GM19035 (cell line): Measurements from ENCODE around the gene DGKH.
A peak's percentile ranks its signal among the peaks of the same experiment; 100 is the strongest.

Experiments
- ATAC-seq: cut with Tn5 transposase; IDR thresholded peaks from one replicate; pipeline ENCODE4 v1.9.1; 2021; ENCODE audit not compliant: unreplicated experiment

DGKH gene

DNA sequence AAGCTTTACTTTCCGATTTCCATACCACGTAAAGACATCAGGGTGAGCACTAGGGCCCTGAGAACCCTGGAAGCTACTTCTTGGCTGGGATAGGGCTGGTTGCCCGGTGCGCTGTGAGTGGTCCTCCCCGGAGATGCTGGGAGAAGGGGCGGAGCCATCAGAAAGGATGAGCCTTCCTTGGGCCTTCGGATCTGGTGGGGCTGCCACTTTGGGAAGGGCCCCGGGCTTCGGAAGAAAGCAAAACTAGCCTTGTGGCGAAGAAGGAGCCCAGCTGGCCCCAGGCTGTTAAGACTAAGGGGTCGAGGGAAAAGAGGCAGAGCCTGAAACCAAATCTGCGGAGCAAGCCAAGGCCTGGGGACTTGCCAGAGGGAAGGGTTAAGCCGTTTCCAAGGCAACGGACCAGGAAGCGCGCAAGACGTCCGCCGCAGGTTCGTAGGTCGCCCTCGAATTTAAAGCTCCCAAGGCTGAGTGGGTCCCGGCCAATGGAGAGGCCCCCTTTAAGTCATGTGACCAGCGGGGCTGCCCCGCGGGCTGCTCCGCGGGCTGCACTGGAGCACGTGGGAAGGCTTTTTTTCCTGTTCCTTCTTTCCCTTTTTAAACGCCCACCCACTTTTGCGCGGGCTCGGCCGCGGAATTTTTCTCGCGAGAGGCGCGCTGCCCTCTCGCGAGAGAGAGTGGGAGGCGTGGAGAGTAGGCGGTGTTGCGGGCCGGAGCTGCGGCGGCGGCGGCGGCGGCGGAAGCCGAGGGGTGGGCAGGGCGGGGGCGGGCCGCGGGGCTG, 223.1 kb downstream of the DGKH start:
- peak; percentile 79 for ATAC-seq

DNA sequence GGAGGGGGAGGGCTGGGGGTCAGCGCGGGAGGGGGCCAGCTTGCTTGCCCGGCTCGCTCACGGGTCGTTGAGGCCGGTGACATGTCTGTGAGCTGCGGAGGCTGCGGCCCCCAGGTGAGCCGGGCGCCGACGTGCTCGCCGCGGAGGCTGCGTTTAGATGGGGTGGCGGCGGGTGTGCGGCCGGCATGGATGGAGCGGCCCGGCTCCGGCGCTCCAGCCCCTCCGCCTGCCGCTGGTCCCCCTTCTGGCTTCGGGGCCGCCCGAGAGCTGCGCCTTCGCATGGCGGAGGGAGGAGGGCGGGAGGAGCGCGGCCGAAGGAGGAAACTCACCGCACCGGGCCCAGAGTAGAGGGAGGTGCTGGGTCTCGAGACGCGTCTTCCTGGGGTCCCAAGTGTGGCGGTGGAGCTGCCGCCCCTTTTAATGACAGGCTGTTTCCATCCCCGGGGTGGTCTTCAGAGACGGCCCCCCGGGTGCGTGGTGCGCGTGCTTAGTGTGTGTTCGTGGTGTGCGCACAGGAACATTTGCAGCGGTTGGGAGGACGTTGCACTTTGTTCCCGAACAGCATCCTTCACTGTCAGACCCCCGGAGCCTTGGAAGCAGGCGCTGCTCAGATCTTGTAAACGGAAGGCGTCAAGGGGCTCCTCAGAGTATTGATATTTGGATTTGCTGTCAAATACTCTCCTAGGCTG, 223.8 kb downstream of the DGKH start, which contains the start of gene AKAP11:
Gene AKAP11, plus strand, starts transcription at position 38 of the 689 bp plus-strand sequence. CDS start 14,197 bp downstream, outside the sequence.
- peak; percentile 23 for ATAC-seq

DNA sequence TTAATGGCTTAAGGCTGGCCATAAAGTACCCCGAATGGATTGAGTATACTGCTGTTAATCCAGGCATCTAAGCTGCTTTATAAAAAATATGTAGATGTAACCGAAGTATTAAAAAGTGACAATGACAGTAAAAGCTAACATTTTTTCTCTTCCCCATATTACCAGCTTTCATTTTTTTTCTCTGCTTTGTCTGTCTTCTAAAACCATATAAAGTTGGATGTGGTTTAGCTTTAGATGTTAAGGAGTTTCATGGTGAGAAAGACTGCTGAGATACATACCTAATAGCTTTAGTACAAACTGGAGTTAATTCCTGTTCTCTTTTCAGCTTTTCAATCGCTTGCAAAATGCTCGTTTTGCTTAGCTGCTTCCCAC, 224.3 kb downstream of the DGKH start:
- ATAC-seq, result no peak

DNA sequence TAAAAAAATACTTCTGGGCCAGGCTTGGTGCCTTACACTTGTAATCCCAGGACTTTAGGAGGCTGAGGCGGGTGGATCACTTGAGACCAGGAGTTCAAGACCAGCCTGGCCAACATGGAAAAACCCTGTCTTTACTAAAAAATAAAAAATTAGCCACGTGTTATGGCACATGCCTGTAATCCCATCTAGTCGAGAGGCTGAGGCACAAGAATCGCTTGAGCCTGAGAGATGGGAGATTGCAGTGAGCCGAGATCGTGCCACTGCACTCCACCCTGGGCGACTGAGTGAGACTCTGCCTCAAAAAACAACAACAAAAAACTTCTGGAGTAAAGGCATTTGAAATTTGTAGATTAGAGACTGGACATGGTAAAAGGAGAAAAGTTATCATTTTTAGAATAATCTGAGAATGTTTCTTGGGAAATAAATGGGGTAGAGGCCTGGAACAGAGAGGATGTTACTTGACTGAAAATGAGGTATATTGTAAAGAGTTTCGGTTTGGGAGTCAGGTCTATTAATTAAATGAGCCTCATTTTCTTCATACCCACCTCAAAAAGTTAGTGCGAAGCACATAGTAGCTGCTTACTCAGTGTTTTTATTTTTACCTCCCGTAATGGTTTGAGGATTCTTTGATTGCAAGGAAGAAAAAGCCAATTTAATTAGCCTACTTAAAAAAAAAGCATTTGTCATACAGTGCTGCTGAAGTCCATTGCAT, 226.1 kb downstream of the DGKH start:
- ATAC-seq, result no peak

DNA sequence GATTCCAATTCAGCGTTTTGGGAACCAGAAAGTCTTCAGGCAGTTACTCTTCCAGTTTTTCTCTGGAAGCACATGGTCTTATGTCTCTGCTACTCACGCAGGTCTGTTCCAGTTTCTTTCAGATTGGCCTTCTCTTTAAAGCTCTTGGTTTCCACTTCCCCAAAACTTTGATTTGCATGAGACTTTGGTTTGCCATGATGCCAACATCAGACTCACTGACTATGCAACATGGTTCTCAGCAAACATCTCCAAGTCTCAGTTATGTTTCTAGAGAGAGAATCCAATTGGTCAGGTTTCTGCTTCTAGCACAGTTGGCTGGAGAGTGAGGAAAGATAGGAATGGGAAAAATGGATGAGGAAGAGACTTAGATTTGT, 226.6 kb downstream of the DGKH start:
- ATAC-seq, result peak; percentile 26

DNA sequence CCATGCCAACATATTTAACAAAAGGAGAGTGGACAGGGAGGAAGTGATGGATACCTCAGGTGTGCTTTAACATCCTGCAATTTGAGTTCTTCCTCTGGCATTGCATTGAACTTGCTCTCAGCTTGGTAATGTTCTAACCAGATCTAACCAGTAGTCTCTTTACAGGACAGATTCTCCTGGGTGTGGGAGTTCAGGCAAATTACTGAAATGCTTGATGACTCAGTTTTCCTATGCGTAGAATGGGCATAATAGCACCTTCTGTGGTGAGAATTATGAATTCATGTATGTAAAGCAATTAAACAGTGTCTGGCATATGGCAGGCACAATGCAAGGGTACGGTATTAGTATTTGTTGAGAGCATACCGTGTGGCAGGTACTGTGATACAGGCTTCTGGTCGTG, 227.1 kb downstream of the DGKH start:
- no peak for ATAC-seq

DNA sequence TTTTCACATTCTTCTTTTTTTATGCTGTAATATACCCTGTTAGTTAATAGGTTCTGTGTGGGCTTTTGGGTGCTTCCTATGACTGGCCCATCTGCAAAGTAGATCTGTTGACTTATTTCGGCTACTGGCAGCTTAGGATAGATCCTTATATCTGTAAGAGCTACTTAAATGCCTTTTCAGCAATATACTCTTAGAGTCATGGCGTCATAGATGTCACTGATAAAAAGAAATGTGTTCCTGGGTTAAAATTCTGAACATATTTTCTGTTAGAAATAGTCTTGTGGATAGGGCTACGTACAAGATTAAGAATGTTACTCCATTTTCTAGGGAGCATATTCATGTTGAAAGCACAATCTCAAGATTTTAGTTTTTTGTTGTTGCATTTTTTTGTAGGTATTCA, 228.2 kb downstream of the DGKH start:
- ATAC-seq, result no peak

DNA sequence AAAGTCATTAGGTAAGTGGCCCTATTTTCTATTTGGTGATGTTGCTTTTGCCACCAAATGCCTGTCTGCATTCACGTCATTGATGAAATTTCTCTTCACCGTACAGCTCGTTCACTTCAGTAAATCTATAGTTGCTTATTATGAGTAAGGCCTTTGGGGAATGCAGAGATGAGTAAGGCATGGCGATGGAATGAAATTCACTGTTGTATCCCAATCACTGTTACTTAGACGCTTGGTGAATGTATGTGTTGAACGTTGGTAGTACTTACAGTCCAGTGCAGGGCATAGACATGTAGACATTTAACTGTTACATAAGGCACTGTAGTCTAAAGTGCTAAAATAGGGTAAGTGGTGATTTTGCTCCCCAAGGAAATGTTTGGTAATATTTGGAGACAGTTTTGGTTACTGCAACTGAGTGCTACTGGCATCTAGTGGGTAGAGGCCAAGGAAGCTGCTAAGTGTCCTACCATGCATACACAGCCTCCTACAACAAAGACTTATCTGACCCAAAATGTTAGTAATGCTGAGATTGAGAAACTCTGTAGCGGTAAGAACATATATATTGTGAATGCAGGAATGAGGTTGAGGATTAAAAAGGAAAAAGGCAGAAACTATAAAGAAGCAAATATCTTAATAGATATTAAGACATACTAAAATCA, 229.3 kb downstream of the DGKH start:
- no peak for ATAC-seq

DNA sequence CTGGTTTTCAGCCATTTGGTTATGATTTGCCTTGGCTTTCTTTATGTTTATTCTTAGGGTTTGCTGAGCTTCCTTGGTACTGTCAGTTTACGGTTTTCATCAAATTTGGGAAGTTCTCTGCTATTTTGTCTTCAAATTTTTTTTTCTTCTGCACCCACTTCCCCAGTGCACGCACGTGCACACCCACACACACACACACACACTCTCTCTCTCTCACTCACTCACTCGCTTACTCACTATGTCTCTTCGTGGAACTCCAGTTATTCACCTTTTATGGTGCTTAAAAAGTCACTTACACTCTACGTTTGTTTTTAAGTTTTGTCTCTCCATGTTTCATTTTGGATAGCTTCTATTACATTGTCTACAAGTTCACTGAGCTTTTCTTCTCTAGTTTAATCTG, 230.6 kb downstream of the DGKH start:
- ATAC-seq, result no peak

DNA sequence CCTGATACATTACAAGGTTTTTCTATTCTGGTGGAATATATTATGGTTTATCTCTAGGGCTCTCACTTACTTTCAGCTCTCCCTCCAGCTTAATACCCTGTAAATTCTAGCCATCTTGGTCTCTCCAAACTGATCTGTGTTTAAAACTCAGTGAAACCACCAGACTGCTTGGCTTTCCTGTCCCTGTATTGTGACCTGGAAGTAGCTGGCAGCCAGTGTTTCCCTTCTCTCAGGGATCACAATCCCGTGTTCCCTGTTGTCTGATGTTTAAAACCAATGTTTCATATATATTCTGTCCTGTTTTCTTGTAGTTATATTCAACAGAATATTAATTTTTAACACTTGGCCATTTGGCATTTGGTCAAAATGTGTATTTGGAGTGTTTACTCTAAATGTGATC, 231.5 kb downstream of the DGKH start:
- ATAC-seq, result no peak

DNA sequence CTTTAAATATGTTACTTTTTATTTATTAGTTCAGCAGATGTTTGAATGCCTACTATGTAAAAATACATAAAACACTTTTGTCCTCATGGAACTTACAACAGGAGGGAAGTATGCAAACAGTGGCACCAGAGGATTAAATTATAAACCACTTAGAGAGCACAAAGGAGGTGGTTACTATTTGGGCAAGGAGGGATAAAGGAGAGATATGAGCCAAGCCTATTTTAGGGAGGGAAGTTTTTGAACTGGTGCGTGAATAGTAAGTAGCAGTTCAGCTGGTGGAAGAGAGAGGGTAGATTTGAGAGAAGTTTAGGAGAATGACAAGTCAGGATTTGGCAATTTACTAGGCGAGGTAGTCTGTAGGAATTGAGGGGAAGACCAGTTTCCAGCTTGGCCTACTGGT, 232.1 kb downstream of the DGKH start:
- ATAC-seq, result no peak

DNA sequence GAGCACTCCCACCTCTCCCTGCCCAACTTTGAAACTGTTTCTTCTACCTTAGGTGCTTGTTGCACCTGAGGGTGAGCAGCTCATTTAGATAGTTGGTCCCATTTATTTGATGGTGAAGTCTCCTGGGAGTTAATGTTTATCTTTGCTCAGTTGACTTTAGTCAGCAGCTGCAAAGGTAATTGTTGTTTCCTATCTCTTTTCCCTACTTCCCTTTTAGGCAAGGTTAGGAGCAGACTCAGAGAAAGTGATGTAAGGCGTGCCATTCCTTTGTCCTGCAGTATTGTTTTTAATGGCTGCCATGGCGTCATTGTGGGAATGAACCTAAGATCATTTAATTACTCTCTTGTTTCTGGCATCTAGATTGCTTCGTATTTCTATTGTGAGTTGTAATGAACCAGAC, 235.1 kb downstream of the DGKH start:
- ATAC-seq, result no peak

DNA sequence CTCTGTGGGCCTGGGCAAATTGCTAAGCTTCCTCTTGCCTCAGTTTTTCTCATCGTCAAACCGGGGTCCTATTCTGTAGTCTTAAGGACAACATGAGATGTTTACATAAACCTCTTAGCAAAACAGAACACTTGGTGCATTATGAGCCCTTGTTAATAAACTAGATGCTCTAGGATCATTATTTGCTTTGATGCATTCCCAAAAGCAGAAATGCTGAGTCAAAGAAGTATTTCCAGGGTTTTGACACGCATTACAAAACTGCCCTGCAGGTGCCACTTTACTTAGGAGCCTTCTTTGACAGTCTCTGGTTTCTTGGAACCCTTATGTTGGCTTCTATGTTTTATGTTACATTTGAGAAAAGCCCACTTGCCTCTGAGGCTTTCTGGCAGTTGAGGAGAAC, 235.6 kb downstream of the DGKH start:
- no peak for ATAC-seq
